GM23338 (cell line): ENCODE results near the gene E4F1. TPM values are rescaled to one million over a fixed set of nuclear protein-coding genes. Genes with fewer than 3 reads are reported as not detected.
A peak's percentile ranks its signal among the peaks of the same experiment; 100 is the strongest.

Experiments
- ATAC-seq: fragments of 200-7000 bp; cut with Tn5 transposase; 3 replicates; pipeline ENCODE4 v1.9.1; 2020
- DNase-seq: peaks from one replicate; pipeline ENCODE4 v3.0.0-alpha.2; 2015; ENCODE audit warnings: low spot score
- H2AFZ ChIP-seq: fragments of 200-600 bp; sonication (generic); 2 replicates; pipeline ENCODE4 v1.8.0; 2016; ENCODE audit warnings: antibody characterized with exemption, mild to moderate bottlenecking, moderate library complexity
- H3F3A ChIP-seq: fragments of 200-600 bp; sonication (generic); replicated peaks from 2 replicates; pipeline ENCODE4 v1.8.0; 2017; ENCODE audit warnings: antibody characterized with exemption, mixed run types, low read depth
- H3K27ac ChIP-seq: fragments of 200-600 bp; sonication (generic); 2 replicates; pipeline ENCODE4 v1.6.1; 2016; ENCODE audit warnings: low read depth
- H3K27me3 ChIP-seq: fragments of 200-600 bp; sonication (generic); 2 replicates; pipeline ENCODE4 v1.8.0; 2016; ENCODE audit warnings: mild to moderate bottlenecking, mixed run types, moderate library complexity; ENCODE audit not compliant: insufficient read depth
- H3K36me3 ChIP-seq: fragments of 200-600 bp; sonication (generic); 2 replicates; pipeline ENCODE4 v1.8.0; 2016; ENCODE audit warnings: mild to moderate bottlenecking; ENCODE audit not compliant: insufficient read depth
- H3K4me1 ChIP-seq: fragments of 200-600 bp; sonication (generic); 2 replicates; pipeline ENCODE4 v1.8.0; 2016; ENCODE audit warnings: mild to moderate bottlenecking, moderate library complexity; ENCODE audit not compliant: insufficient read depth
- H3K4me2 ChIP-seq: fragments of 200-600 bp; sonication (generic); 2 replicates; pipeline ENCODE4 v1.7.1; 2017; ENCODE audit warnings: mixed run types
- H3K4me3 ChIP-seq: fragments of 200-600 bp; sonication (generic); 2 replicates; pipeline ENCODE4 v1.6.1; 2016; ENCODE audit warnings: mixed run types
- H3K79me2 ChIP-seq: fragments of 200-600 bp; sonication (generic); replicated peaks from 2 replicates; pipeline ENCODE4 v1.8.0; 2017; ENCODE audit warnings: mild to moderate bottlenecking; ENCODE audit not compliant: insufficient read depth
- H3K9me2 ChIP-seq: fragments of 200-600 bp; sonication (generic); 2 replicates; pipeline ENCODE4 v1.8.0; 2017; ENCODE audit not compliant: insufficient read depth
- H4K20me1 ChIP-seq: fragments of 200-600 bp; sonication (generic); replicated peaks from 2 replicates; pipeline ENCODE4 v1.8.0; 2017; ENCODE audit warnings: mild to moderate bottlenecking; ENCODE audit not compliant: insufficient read depth
- H3K27ac Mint-ChIP-seq: 2 replicates; pipeline ENCODE4 v1.8.0; 2020; ENCODE audit warnings: inconsistent platforms, mild to moderate bottlenecking, moderate library complexity, mixed read lengths
- H3K27me3 Mint-ChIP-seq: 3 replicates; pipeline ENCODE4 v1.8.0; 2022; ENCODE audit warnings: low read depth, mild to moderate bottlenecking, moderate library complexity, mixed read lengths, inconsistent platforms; ENCODE audit not compliant: insufficient read depth, poor library complexity
- H3K36me3 Mint-ChIP-seq: 3 replicates; pipeline ENCODE4 v1.8.0; 2021; ENCODE audit warnings: low read depth, mild to moderate bottlenecking, inconsistent platforms, moderate library complexity, mixed read lengths
- H3K4me1 Mint-ChIP-seq: 3 replicates; pipeline ENCODE4 v1.8.0; 2020; ENCODE audit warnings: mild to moderate bottlenecking, inconsistent platforms, mixed read lengths
- H3K4me3 Mint-ChIP-seq: 3 replicates; pipeline ENCODE4 v1.8.0; 2021; ENCODE audit warnings: moderate library complexity, mild to moderate bottlenecking, inconsistent platforms, mixed read lengths
- H3K9me3 Mint-ChIP-seq: 3 replicates; pipeline ENCODE4 v1.8.0; 2020; ENCODE audit warnings: moderate library complexity, mild to moderate bottlenecking, inconsistent platforms, mixed read lengths
- CREB1 ChIP-seq: fragments of 250-450 bp; sonication (Bioruptor Pico); IDR thresholded peaks from 2 replicates; pipeline ENCODE4 v1.5.0; 2020; ENCODE audit warnings: low read depth, mild to moderate bottlenecking, moderate library complexity
- EZH2 ChIP-seq: fragments of 200-600 bp; sonication (generic); IDR thresholded peaks from one replicate; pipeline ENCODE4 v1.8.0; 2017; ENCODE audit warnings: antibody characterized with exemption, mild to moderate bottlenecking, low read depth; ENCODE audit not compliant: unreplicated experiment
- EZH2phosphoT487 ChIP-seq: fragments of 200-600 bp; sonication (generic); IDR thresholded peaks from one replicate; pipeline ENCODE4 v1.8.1; 2018; ENCODE audit warnings: antibody characterized with exemption; ENCODE audit not compliant: unreplicated experiment
- JUNB ChIP-seq: IDR thresholded peaks from one replicate; pipeline ENCODE4 v1.6.1; 2016; ENCODE audit warnings: antibody characterized with exemption; ENCODE audit not compliant: unreplicated experiment
- NANOG ChIP-seq: IDR thresholded peaks from 2 replicates; pipeline ENCODE4 v1.6.1; 2016; ENCODE audit warnings: antibody characterized with exemption, borderline replicate concordance
- POLR2AphosphoS5 ChIP-seq: IDR thresholded peaks from 2 replicates; pipeline ENCODE4 v1.6.1; 2016; ENCODE audit warnings: antibody characterized with exemption, low read depth
- STAT1 ChIP-seq: IDR thresholded peaks from one replicate; pipeline ENCODE4 v1.6.1; 2016; ENCODE audit warnings: antibody characterized with exemption; ENCODE audit not compliant: unreplicated experiment
- ZNF114 ChIP-seq: fragments of 250-450 bp; sonication (Bioruptor Pico); IDR thresholded peaks from 2 replicates; pipeline ENCODE4 v1.5.0; 2020; ENCODE audit warnings: mild to moderate bottlenecking, moderate library complexity
- ZNF331 ChIP-seq: fragments of 250-450 bp; sonication (Bioruptor Pico); IDR thresholded peaks from 2 replicates; pipeline ENCODE4 v1.5.0; 2020; ENCODE audit warnings: low read depth, mild to moderate bottlenecking, moderate library complexity
- polyA plus RNA-seq: library from polyadenylated mRNA; unstranded; fragments of >200 nt; fragmentation: Nextera tagmentation; extraction: Ambion mirVana; gene quantifications from 2 replicates; pipeline ENCODE4 v1.2.1, GENCODE V29; 2016
- total RNA-seq: library from RNA; depleted of rRNA; stranded (reverse); fragments of >200 nt; shearing (Covaris generic); gene quantifications from 2 replicates; pipeline ENCODE4 v1.2.3, GENCODE V29; 2014
- TF ChIP-seq, protein P1 (sequence below), 2 experiments: fragments of 200-600 bp in 1 of 2; sonication (generic) in 1 of 2; conservative IDR thresholded peaks; 2 replicates each; pipeline versions ENCODE4 v1.5.1 to v1.6.1; 2016 to 2017; ENCODE audit warnings: antibody characterized with exemption in 2 of 2, low read depth in 2 of 2, mild to moderate bottlenecking in 2 of 2, moderate library complexity in 1 of 2
- TF ChIP-seq, protein P2 (sequence below): fragments of 250-450 bp; sonication (Bioruptor Pico); IDR thresholded peaks from 2 replicates; pipeline ENCODE4 v1.5.0; 2020; ENCODE audit warnings: mild to moderate bottlenecking, moderate library complexity
- TF ChIP-seq, protein P3 (sequence below): IDR thresholded peaks from one replicate; pipeline ENCODE4 v1.6.1; 2018; ENCODE audit warnings: antibody characterized with exemption; ENCODE audit not compliant: unreplicated experiment
- TF ChIP-seq, protein P4 (sequence below): IDR thresholded peaks from 2 replicates; pipeline ENCODE4 v1.6.1; 2016; ENCODE audit warnings: antibody characterized with exemption

E4F1 gene
- total and polyA plus RNA-seq, 2 experiments from 2014 or later, result 22.6 to 45.5 TPM

DNA sequence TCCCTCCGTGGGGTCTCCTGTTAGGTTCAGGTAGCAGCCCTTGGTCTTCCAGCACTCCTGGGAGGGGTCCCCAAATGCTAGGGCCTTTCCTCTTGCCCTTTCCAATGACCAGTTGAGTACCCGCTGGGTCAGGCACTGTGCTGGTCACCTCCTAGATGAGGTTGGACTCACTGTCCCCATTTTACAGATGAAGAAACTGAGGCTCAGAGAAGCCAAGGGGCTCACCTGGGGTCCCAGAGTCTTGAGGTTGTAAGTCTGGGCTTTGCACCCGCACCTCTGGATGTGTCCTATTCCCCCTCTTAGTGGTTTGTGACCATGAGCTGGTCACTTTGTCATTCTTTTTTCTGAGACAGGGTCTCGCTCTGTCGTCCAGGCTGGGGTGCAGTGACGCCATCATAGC is 25.6 kb upstream of the E4F1 start:
- no peaks in the 10 kb centered on the region for H3K79me2 ChIP-seq
- Mint-ChIP-seq H3K27me3 (peaks cover 40% of the 10 kb centered on the region), H3K4me1 (no peaks in the 10 kb centered on the region), H3K4me3 (peak overlapping the region; percentile 63), H3K9me3 (no peaks in the 10 kb centered on the region), H3K27ac (no peak overlapping the region), H3K36me3 (no peaks in the 10 kb centered on the region; the same call in 2 of the 3 replicates)
- ATAC-seq, result no peak
- no peaks in the 10 kb centered on the region for H3F3A ChIP-seq
- no peak for TF ChIP-seq CREB1 (CRISPR knock-in tag)
- TF ChIP-seq NANOG, result no peak
- no peak for TF ChIP-seq POLR2AphosphoS5
- TF ChIP-seq STAT1, result no peak
- TF ChIP-seq EZH2, result no peak
- TF ChIP-seq, protein P1, sequence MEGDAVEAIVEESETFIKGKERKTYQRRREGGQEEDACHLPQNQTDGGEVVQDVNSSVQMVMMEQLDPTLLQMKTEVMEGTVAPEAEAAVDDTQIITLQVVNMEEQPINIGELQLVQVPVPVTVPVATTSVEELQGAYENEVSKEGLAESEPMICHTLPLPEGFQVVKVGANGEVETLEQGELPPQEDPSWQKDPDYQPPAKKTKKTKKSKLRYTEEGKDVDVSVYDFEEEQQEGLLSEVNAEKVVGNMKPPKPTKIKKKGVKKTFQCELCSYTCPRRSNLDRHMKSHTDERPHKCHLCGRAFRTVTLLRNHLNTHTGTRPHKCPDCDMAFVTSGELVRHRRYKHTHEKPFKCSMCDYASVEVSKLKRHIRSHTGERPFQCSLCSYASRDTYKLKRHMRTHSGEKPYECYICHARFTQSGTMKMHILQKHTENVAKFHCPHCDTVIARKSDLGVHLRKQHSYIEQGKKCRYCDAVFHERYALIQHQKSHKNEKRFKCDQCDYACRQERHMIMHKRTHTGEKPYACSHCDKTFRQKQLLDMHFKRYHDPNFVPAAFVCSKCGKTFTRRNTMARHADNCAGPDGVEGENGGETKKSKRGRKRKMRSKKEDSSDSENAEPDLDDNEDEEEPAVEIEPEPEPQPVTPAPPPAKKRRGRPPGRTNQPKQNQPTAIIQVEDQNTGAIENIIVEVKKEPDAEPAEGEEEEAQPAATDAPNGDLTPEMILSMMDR (conservative IDR thresholded peaks at IDR 0.05; ENCODE audit: low read depth in 2 of 2), result no peak
- TF ChIP-seq, protein P2, sequence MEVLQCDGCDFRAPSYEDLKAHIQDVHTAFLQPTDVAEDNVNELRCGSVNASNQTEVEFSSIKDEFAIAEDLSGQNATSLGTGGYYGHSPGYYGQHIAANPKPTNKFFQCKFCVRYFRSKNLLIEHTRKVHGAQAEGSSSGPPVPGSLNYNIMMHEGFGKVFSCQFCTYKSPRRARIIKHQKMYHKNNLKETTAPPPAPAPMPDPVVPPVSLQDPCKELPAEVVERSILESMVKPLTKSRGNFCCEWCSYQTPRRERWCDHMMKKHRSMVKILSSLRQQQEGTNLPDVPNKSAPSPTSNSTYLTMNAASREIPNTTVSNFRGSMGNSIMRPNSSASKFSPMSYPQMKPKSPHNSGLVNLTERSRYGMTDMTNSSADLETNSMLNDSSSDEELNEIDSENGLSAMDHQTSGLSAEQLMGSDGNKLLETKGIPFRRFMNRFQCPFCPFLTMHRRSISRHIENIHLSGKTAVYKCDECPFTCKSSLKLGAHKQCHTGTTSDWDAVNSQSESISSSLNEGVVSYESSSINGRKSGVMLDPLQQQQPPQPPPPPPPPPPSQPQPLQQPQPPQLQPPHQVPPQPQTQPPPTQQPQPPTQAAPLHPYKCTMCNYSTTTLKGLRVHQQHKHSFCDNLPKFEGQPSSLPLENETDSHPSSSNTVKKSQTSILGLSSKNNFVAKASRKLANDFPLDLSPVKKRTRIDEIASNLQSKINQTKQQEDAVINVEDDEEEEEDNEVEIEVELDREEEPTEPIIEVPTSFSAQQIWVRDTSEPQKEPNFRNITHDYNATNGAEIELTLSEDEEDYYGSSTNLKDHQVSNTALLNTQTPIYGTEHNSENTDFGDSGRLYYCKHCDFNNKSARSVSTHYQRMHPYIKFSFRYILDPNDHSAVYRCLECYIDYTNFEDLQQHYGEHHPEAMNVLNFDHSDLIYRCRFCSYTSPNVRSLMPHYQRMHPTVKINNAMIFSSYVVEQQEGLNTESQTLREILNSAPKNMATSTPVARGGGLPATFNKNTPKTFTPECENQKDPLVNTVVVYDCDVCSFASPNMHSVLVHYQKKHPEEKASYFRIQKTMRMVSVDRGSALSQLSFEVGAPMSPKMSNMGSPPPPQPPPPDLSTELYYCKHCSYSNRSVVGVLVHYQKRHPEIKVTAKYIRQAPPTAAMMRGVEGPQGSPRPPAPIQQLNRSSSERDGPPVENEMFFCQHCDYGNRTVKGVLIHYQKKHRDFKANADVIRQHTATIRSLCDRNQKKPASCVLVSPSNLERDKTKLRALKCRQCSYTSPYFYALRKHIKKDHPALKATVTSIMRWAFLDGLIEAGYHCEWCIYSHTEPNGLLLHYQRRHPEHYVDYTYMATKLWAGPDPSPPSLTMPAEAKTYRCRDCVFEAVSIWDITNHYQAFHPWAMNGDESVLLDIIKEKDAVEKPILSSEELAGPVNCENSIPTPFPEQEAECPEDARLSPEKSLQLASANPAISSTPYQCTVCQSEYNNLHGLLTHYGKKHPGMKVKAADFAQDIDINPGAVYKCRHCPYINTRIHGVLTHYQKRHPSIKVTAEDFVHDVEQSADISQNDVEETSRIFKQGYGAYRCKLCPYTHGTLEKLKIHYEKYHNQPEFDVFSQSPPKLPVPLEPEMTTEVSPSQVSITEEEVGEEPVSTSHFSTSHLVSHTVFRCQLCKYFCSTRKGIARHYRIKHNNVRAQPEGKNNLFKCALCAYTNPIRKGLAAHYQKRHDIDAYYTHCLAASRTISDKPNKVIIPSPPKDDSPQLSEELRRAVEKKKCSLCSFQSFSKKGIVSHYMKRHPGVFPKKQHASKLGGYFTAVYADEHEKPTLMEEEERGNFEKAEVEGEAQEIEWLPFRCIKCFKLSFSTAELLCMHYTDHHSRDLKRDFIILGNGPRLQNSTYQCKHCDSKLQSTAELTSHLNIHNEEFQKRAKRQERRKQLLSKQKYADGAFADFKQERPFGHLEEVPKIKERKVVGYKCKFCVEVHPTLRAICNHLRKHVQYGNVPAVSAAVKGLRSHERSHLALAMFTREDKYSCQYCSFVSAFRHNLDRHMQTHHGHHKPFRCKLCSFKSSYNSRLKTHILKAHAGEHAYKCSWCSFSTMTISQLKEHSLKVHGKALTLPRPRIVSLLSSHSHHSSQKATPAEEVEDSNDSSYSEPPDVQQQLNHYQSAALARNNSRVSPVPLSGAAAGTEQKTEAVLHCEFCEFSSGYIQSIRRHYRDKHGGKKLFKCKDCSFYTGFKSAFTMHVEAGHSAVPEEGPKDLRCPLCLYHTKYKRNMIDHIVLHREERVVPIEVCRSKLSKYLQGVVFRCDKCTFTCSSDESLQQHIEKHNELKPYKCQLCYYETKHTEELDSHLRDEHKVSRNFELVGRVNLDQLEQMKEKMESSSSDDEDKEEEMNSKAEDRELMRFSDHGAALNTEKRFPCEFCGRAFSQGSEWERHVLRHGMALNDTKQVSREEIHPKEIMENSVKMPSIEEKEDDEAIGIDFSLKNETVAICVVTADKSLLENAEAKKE (CRISPR knock-in tag), result no peak
- TF ChIP-seq ZNF114 (CRISPR knock-in tag), result no peak
- no peak for TF ChIP-seq JUNB
- no peak for TF ChIP-seq EZH2phosphoT487
- TF ChIP-seq, protein P3, sequence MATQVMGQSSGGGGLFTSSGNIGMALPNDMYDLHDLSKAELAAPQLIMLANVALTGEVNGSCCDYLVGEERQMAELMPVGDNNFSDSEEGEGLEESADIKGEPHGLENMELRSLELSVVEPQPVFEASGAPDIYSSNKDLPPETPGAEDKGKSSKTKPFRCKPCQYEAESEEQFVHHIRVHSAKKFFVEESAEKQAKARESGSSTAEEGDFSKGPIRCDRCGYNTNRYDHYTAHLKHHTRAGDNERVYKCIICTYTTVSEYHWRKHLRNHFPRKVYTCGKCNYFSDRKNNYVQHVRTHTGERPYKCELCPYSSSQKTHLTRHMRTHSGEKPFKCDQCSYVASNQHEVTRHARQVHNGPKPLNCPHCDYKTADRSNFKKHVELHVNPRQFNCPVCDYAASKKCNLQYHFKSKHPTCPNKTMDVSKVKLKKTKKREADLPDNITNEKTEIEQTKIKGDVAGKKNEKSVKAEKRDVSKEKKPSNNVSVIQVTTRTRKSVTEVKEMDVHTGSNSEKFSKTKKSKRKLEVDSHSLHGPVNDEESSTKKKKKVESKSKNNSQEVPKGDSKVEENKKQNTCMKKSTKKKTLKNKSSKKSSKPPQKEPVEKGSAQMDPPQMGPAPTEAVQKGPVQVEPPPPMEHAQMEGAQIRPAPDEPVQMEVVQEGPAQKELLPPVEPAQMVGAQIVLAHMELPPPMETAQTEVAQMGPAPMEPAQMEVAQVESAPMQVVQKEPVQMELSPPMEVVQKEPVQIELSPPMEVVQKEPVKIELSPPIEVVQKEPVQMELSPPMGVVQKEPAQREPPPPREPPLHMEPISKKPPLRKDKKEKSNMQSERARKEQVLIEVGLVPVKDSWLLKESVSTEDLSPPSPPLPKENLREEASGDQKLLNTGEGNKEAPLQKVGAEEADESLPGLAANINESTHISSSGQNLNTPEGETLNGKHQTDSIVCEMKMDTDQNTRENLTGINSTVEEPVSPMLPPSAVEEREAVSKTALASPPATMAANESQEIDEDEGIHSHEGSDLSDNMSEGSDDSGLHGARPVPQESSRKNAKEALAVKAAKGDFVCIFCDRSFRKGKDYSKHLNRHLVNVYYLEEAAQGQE, result no peak
- TF ChIP-seq, protein P4, sequence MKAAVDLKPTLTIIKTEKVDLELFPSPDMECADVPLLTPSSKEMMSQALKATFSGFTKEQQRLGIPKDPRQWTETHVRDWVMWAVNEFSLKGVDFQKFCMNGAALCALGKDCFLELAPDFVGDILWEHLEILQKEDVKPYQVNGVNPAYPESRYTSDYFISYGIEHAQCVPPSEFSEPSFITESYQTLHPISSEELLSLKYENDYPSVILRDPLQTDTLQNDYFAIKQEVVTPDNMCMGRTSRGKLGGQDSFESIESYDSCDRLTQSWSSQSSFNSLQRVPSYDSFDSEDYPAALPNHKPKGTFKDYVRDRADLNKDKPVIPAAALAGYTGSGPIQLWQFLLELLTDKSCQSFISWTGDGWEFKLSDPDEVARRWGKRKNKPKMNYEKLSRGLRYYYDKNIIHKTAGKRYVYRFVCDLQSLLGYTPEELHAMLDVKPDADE, result no peak
- TF ChIP-seq ZNF331 (CRISPR knock-in tag), result no peak
- peaks cover 54% of the 10 kb centered on the region for H3K27me3 ChIP-seq
- no peaks in the 10 kb centered on the region for H4K20me1 ChIP-seq
- H3K36me3 ChIP-seq, result no peaks in the 10 kb centered on the region
- H3K4me3 ChIP-seq, result no peak overlapping the region
- H2AFZ ChIP-seq, result no peak overlapping the region
- no peak overlapping the region for H3K4me2 ChIP-seq
- no peak for DNase-seq
- H3K4me1 ChIP-seq, result no peaks in the 10 kb centered on the region; the same call in 1 of the 2 replicates
- H3K27ac ChIP-seq, result no peak overlapping the region
- no peaks in the 10 kb centered on the region for H3K9me2 ChIP-seq
